GM19324 (cell line): ENCODE results near the gene ME3.
"Not testable (repeated sequence)": the region's sequence is repeated elsewhere in the genome, so short reads cannot be mapped to it uniquely, and the experiment has no call there.

Source experiments
- ATAC-seq: cut with Tn5 transposase; IDR thresholded peaks from one replicate; pipeline ENCODE4 v1.9.1; 2021; ENCODE audit warnings: mild to moderate bottlenecking, moderate library complexity; ENCODE audit not compliant: unreplicated experiment, low FRiP score

ME3 gene

GRCh38 chr11:86666193-86666592 lies 6.2 kb downstream of the ME3 start:
- no peak for ATAC-seq

- ATAC-seq, result no peak
Measured at GRCh38 chr11:86664930-86665329, 7.5 kb downstream of the ME3 start.

GRCh38 chr11:86663761-86664160 lies 8.7 kb downstream of the ME3 start:
- ATAC-seq, result no peak

- no peak for ATAC-seq
Measured at GRCh38 chr11:86663291-86663690, 9.1 kb downstream of the ME3 start.

- no peak for ATAC-seq
Measured at GRCh38 chr11:86660736-86661135, 11.7 kb downstream of the ME3 start.

GRCh38 chr11:86660088-86660487 lies 12.3 kb downstream of the ME3 start:
- no peak for ATAC-seq

GRCh38 chr11:86658534-86658933 lies 13.9 kb downstream of the ME3 start:
- ATAC-seq, result no peak

- ATAC-seq, result not testable (repeated sequence)
Measured at GRCh38 chr11:86645212-86645611, 27.2 kb downstream of the ME3 start.

GRCh38 chr11:86644291-86644690 lies 28.1 kb downstream of the ME3 start:
- ATAC-seq, result no peak

- ATAC-seq, result no peak
Measured at GRCh38 chr11:86641537-86642261, 30.7 kb downstream of the ME3 start.

- no peak for ATAC-seq
Measured at GRCh38 chr11:86639137-86639536, 33.3 kb downstream of the ME3 start.

GRCh38 chr11:86638673-86639072 lies 33.7 kb downstream of the ME3 start:
- ATAC-seq, result no peak

GRCh38 chr11:86637988-86638387 lies 34.4 kb downstream of the ME3 start:
- ATAC-seq, result no peak

GRCh38 chr11:86636275-86636674 lies 36.1 kb downstream of the ME3 start:
- no peak for ATAC-seq

GRCh38 chr11:86632499-86633269 lies 39.7 kb downstream of the ME3 start:
- ATAC-seq, result no peak

- no peak for ATAC-seq
Measured at GRCh38 chr11:86630229-86630981, 42.0 kb downstream of the ME3 start.

GRCh38 chr11:86629045-86629706 lies 43.2 kb downstream of the ME3 start:
- no peak for ATAC-seq

GRCh38 chr11:86627776-86628455 lies 44.5 kb downstream of the ME3 start:
- ATAC-seq, result no peak

- peak; percentile 12 for ATAC-seq
Measured at GRCh38 chr11:86625981-86626380, 46.4 kb downstream of the ME3 start.

- ATAC-seq, result peak; percentile 68
Measured at GRCh38 chr11:86625544-86625943, 46.9 kb downstream of the ME3 start.
